NCI-H2029 treated with DMSO at 0.1 percent for 48 hours (cell line): ENCODE measurements around the gene ZMIZ1.

Source experiments
- DNase-seq: peaks from one replicate; lab custom pipeline; 2025; lab: John Stamatoyannopoulos, UW

Gene ZMIZ1

GRCh38 chr10:79082631-79083596 lies 14.1 kb downstream of the ZMIZ1 start:
- no peak for DNase-seq

- no peak for DNase-seq
Measured at GRCh38 chr10:79084012-79084971, 15.5 kb downstream of the ZMIZ1 start.

GRCh38 chr10:79084972-79085597 lies 16.3 kb downstream of the ZMIZ1 start:
- no peak for DNase-seq

GRCh38 chr10:79086822-79087221 lies 18.1 kb downstream of the ZMIZ1 start:
- no peak for DNase-seq

- no peak for DNase-seq
Measured at GRCh38 chr10:79087721-79088120, 19.0 kb downstream of the ZMIZ1 start.

- DNase-seq = no peak
Measured at GRCh38 chr10:79088176-79088575, 19.4 kb downstream of the ZMIZ1 start.

- no peak for DNase-seq
Measured at GRCh38 chr10:79088613-79089355, 20.0 kb downstream of the ZMIZ1 start.

- DNase-seq = no peak
Measured at GRCh38 chr10:79089632-79090031, 20.9 kb downstream of the ZMIZ1 start.

GRCh38 chr10:79090134-79090803 lies 21.5 kb downstream of the ZMIZ1 start:
- no peak for DNase-seq

GRCh38 chr10:79092292-79092896 lies 23.6 kb downstream of the ZMIZ1 start:
- no peak for DNase-seq

- DNase-seq = peak; percentile 15
Measured at GRCh38 chr10:79093658-79094411, 25.1 kb downstream of the ZMIZ1 start.

- no peak for DNase-seq
Measured at GRCh38 chr10:79094412-79095175, 25.8 kb downstream of the ZMIZ1 start.

GRCh38 chr10:79095316-79095715 lies 26.6 kb downstream of the ZMIZ1 start:
- no peak for DNase-seq

GRCh38 chr10:79096514-79096913 lies 27.7 kb downstream of the ZMIZ1 start:
- DNase-seq = no peak

GRCh38 chr10:79097021-79097872 lies 28.5 kb downstream of the ZMIZ1 start:
- no peak for DNase-seq

- DNase-seq = no peak
Measured at GRCh38 chr10:79098061-79098460, 29.3 kb downstream of the ZMIZ1 start.

GRCh38 chr10:79098596-79099015 lies 29.8 kb downstream of the ZMIZ1 start:
- DNase-seq = no peak

GRCh38 chr10:79099898-79100448 lies 31.2 kb downstream of the ZMIZ1 start:
- no peak for DNase-seq
